NK-92 treated with Interleukin-12 subunit alpha and Interleukin-12 subunit beta, amount 100 ng/mL, for 24 hours (cell line): ENCODE results near the gene CCL4.

Source experiments
- DNase-seq: peaks from one replicate; lab custom pipeline; 2025; lab: John Stamatoyannopoulos, UW

Gene CCL4

GRCh38 chr17:36144981-36145729 is 41.5 kb downstream of the CCL4 start:
- DNase-seq: no peak

- DNase-seq: peak; percentile 11
These were observed 44.0 kb downstream of the CCL4 start for GRCh38 chr17:36147601-36148000.

GRCh38 chr17:36148559-36149295 is 45.1 kb downstream of the CCL4 start:
- peak; percentile 46 for DNase-seq

- DNase-seq: no peak
These were observed 45.7 kb downstream of the CCL4 start for GRCh38 chr17:36149296-36149820.

DNA sequence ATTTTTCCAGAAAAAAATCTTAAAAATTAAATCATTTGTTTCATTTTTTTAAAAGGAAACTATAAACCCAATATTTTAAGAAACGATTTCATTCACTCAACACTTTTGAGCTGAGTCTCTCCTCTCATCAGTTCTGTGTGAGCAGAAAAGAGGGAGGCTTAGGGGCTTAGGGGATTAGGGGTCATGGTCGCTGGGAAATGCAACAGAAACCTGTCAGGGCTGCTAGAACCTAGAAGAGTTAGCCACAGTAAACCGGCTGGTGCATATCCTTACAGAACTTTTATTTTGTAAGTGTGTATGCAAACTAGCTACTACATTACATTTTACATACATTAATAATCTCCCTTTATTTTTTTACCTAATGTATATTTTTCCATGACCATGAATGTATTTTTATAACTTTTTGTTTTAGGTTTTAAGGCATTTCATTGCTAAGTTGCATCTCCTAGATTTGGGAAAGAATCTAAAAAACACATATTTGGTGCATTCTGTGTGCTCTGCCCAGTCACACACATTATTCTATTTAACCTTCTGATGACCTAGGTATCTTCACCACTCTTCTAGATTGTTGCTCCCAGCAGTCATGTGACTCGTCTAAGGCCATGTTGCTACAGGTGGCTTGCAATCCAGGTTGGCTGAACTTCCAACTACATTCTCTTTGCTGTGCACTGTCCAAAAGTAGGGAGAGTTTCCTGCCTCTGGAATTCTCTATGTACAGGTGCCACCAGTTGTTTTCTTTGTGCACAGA is 48.4 kb downstream of the CCL4 start:
- DNase-seq: no peak

GRCh38 chr17:36152639-36153120 is 49.1 kb downstream of the CCL4 start:
- no peak for DNase-seq

DNA sequence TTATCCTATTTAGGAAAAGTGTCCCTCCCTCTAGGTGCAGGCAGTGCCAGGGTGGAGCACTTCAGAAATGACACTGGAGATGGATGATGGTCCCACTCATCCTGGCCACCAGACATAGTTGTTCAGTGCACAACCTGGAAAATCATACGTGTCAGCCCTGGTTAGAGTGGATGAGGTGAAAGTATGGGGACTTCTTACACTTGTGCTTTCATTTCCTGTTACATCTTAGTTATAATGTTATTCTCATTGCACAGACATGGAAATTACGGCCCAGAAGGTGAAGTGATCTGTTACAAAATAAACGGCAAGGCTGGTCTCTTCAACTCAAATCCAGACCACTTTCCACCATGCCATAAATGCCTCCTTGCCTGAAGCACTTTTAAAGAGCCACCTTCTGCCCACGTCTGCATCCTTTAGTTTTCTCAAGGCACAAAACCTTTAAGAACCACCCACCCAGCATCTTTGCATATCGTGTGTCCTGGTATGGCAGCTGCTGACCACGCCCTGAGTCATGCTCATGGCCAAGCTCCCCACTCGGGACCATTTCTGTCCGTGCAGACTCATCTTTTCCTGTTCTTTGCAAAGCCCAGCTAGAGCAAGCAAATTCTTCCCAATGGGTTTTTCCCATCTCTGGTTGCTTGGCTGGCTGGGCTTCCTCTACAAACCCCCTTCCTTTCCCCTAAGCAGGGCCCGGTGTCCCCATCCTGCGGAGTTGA is 50.4 kb downstream of the CCL4 start:
- DNase-seq: peak; percentile 5
